OCI-LY7 (cell line): ENCODE results near the gene CDK4. TPM values are rescaled to one million over a fixed set of nuclear protein-coding genes. Genes with fewer than 3 reads are reported as not detected.

ENCODE experiments used
- BruUV-seq: library from RNA; stranded (reverse); fragments of 400-500 nt; replicated peaks from 2 replicates; lab custom pipeline; 2021; lab: Mats Ljungman, UMichigan
- CTCF ChIA-PET: fragments of 300-600 bp; sonication (Branson Sonifier 250); formaldehyde crosslinking; loops from one replicate; lab custom pipeline; 2022; ENCODE audit warnings: antibody characterized with exemption; ENCODE audit not compliant: unreplicated experiment; lab: Charles Lee
- POLR2A ChIA-PET: fragments of 300-600 bp; sonication (Branson Sonifier 250); formaldehyde crosslinking; loops from one replicate; lab custom pipeline; 2022; ENCODE audit warnings: antibody characterized with exemption; lab: Charles Lee
- DNase-seq: peaks from one replicate; pipeline ENCODE4 v3.0.0-alpha.2; 2015; ENCODE audit warnings: low spot score
- H2AFZ ChIP-seq: fragments of 200-600 bp; sonication (generic), shearing (Covaris generic); 2 replicates; pipeline ENCODE4 v1.6.1; 2014; ENCODE audit warnings: mild to moderate bottlenecking, antibody characterized with exemption, low read length, moderate library complexity
- H3K27ac ChIP-seq: fragments of 200-600 bp; sonication (generic); 2 replicates; pipeline ENCODE4 v1.5.1; 2014; ENCODE audit warnings: mixed run types, low read depth, mild to moderate bottlenecking, moderate library complexity, low read length, inconsistent platforms; ENCODE audit not compliant: poor library complexity, severe bottlenecking
- H3K36me3 ChIP-seq: fragments of 200-600 bp; sonication (generic); 2 replicates; pipeline ENCODE4 v1.6.1; 2014; ENCODE audit warnings: mild to moderate bottlenecking, antibody characterized with exemption, low read length, moderate library complexity, mixed read lengths; ENCODE audit not compliant: insufficient read depth
- H3K4me1 ChIP-seq: fragments of 200-600 bp; sonication (generic); 2 replicates; pipeline ENCODE4 v1.5.1; 2014; ENCODE audit warnings: mild to moderate bottlenecking, low read length; ENCODE audit not compliant: insufficient read depth, poor library complexity, severe bottlenecking
- H3K4me2 ChIP-seq: fragments of 200-600 bp; sonication (generic); 2 replicates; pipeline ENCODE4 v1.6.1; 2014; ENCODE audit warnings: mild to moderate bottlenecking, low read length
- H3K4me3 ChIP-seq: fragments of 200-600 bp; sonication (generic); 2 replicates; pipeline ENCODE4 v1.5.1; 2014; ENCODE audit warnings: mild to moderate bottlenecking, low read depth, low read length; ENCODE audit not compliant: poor library complexity, severe bottlenecking
- H3K79me2 ChIP-seq: fragments of 200-600 bp; sonication (generic); 2 replicates; pipeline ENCODE4 v1.6.1; 2016; ENCODE audit warnings: low read depth, mild to moderate bottlenecking, low read length, moderate library complexity, mixed read lengths; ENCODE audit not compliant: insufficient read depth
- H3K9me2 ChIP-seq: fragments of 200-600 bp; sonication (generic); 2 replicates; pipeline ENCODE4 v1.6.1; 2016; ENCODE audit warnings: mild to moderate bottlenecking, low read length, mixed read lengths; ENCODE audit not compliant: insufficient read depth
- H3K9me3 ChIP-seq: fragments of 200-600 bp; sonication (generic); 2 replicates; pipeline ENCODE4 v1.6.1; 2014; ENCODE audit warnings: mild to moderate bottlenecking, mixed run types, low read length, mixed read lengths
- H4K20me1 ChIP-seq: fragments of 200-600 bp; sonication (generic); 2 replicates; pipeline ENCODE4 v1.6.1; 2014; ENCODE audit warnings: mild to moderate bottlenecking, antibody characterized with exemption, low read length, moderate library complexity, mixed read lengths; ENCODE audit not compliant: insufficient read depth
- EZH2phosphoT487 ChIP-seq: fragments of 200-600 bp; sonication (generic); IDR thresholded peaks from 2 replicates; pipeline ENCODE4 v1.6.1; 2018; ENCODE audit warnings: low read depth, borderline replicate concordance, mild to moderate bottlenecking, mixed run types, antibody characterized with exemption, low read length, moderate library complexity, mixed read lengths
- intact Hi-C: fragments of 100-400 bp; cut with micrococcal nuclease; formaldehyde crosslinking; loops from one replicate; pipeline ENCODE4 v1.10.0; 2022; ENCODE audit not compliant: unreplicated experiment
- total RNA-seq, 2 experiments: library from RNA; depleted of rRNA in 1 of 2; stranded (reverse); fragments of >200 nt in 1 of 2; shearing (Covaris generic) in 1 of 2; gene quantifications; 2 replicates each; pipeline ENCODE4 v1.2.3, GENCODE V29; 2014 to 2022
- TF ChIP-seq, protein P1 (sequence below): fragments of 200-600 bp; sonication (generic); conservative IDR thresholded peaks from 2 replicates; pipeline ENCODE4 v1.5.1; 2014; ENCODE audit warnings: mild to moderate bottlenecking, antibody characterized with exemption, low read length, moderate library complexity, mixed read lengths

CDK4 gene
- total RNA-seq, 2 experiments from 2014 or later = 192 to 280 TPM

DNA sequence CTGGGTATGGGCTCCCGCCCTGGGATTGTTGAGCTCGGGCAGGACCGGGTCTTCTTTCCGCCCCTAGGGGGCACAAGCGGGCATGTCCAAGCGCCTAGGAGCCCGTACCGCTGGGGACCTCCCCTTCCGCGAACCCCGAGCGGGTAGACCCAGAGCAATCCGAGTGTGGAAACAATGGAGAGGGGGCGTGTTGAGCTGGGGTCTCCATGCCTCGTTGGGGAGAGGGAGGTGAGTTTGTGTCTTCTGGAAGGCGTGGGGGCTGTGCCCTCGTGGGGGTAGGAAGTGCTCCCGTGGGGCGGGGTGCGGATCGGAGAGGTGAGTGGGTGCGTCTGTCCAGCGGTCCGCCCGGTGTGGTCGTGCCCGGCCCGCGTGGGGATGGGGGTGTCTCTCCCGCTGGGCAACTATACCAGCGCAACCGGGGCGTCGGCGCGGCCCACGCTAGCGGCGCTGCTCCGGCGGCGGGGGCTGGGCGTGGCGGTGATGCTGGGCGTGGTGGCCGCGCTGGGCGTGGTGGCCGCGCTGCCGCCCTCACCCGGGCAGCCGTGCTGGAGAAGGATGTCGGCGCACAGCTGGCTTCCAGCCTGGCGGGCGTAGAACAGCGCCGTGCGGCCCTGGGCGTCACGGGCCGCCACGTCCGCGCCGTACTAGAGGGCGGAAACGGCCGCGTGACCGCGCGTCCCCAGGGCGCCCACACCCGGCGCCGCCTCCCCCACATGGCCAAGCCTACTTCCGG, 25.8 kb downstream of the CDK4 start:
- Histone ChIP-seq H3K9me2 (no peaks in the 10 kb centered on the region), H4K20me1 (no peaks in the 10 kb centered on the region), H3K27ac (no peak overlapping the region), H3K9me3 (no peaks in the 10 kb centered on the region), H3K79me2 (no peaks in the 10 kb centered on the region), H3K4me1 (peaks cover 8% of the 10 kb centered on the region), H2AFZ (no peak overlapping the region), H3K4me3 (no peak overlapping the region), H3K4me2 (no peak overlapping the region), H3K36me3 (peaks cover 45% of the 10 kb centered on the region)
- BruUV-seq = no TSS peak
- intact Hi-C loops = no loop called here
- TF ChIP-seq, protein P1, sequence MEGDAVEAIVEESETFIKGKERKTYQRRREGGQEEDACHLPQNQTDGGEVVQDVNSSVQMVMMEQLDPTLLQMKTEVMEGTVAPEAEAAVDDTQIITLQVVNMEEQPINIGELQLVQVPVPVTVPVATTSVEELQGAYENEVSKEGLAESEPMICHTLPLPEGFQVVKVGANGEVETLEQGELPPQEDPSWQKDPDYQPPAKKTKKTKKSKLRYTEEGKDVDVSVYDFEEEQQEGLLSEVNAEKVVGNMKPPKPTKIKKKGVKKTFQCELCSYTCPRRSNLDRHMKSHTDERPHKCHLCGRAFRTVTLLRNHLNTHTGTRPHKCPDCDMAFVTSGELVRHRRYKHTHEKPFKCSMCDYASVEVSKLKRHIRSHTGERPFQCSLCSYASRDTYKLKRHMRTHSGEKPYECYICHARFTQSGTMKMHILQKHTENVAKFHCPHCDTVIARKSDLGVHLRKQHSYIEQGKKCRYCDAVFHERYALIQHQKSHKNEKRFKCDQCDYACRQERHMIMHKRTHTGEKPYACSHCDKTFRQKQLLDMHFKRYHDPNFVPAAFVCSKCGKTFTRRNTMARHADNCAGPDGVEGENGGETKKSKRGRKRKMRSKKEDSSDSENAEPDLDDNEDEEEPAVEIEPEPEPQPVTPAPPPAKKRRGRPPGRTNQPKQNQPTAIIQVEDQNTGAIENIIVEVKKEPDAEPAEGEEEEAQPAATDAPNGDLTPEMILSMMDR = peak; percentile 57
- TF ChIP-seq EZH2phosphoT487 = no peak
- POLR2A ChIA-PET = interaction anchor here (1.3 kb wide), 1 partner anchor 53 kb away, joined by 3 read pairs; no protein-coding TSS in a partner anchor
- no peak for DNase-seq
- CTCF ChIA-PET = no interaction called here

GRCh38 chr12:57725851-57726150, 26.3 kb downstream of the CDK4 start:
- Histone ChIP-seq H3K4me2 (no peak overlapping the region), H3K4me3 (no peak overlapping the region), H2AFZ (no peak overlapping the region), H3K4me1 (peaks cover 8% of the 10 kb centered on the region), H3K79me2 (no peaks in the 10 kb centered on the region), H3K9me2 (no peaks in the 10 kb centered on the region), H4K20me1 (no peaks in the 10 kb centered on the region), H3K36me3 (peaks cover 45% of the 10 kb centered on the region), H3K27ac (no peak overlapping the region), H3K9me3 (no peaks in the 10 kb centered on the region)
- intact Hi-C loops = no loop called here
- TF ChIP-seq, protein P1 = no peak
- TF ChIP-seq EZH2phosphoT487 = no peak
- ChIA-PET POLR2A (no interaction called here), CTCF (no interaction called here)
- DNase-seq = no peak
- no TSS peak for BruUV-seq

- Histone ChIP-seq H4K20me1 (no peaks in the 10 kb centered on the region), H3K4me3 (no peak overlapping the region), H3K9me2 (no peaks in the 10 kb centered on the region), H3K27ac (peak overlapping the region; percentile 30), H3K79me2 (no peaks in the 10 kb centered on the region), H3K4me2 (no peak overlapping the region; the same call in 1 of the 2 replicates), H2AFZ (no peak overlapping the region), H3K4me1 (peaks cover 8% of the 10 kb centered on the region), H3K9me3 (no peaks in the 10 kb centered on the region), H3K36me3 (peaks cover 45% of the 10 kb centered on the region)
- TSS peak; percentile 68 for BruUV-seq
- POLR2A ChIA-PET = no interaction called here
- TF ChIP-seq, protein P1 = no peak
- no peak for TF ChIP-seq EZH2phosphoT487
- peak; percentile 61 for DNase-seq
- CTCF ChIA-PET = no interaction called here
- intact Hi-C loops = no loop called here
Observed at GRCh38 chr12:57724936-57725740, 27.0 kb downstream of the CDK4 start.
